ENCODE data around the gene ARHGEF10L. TPM values are rescaled to one million over a fixed set of nuclear protein-coding genes. Genes with fewer than 3 reads are reported as not detected.

The ARHGEF10L gene
- total RNA-seq, 1 donor from 2014 or later, result 24.0 TPM

GRCh38 chr1:17566892-17567291, 27.4 kb downstream of the ARHGEF10L start:
- DNase-seq (ENCODE audit: extremely low spot score, unreplicated experiment), result no peak
- no peaks in the 10 kb centered on the region for H3K27me3 Mint-ChIP-seq (ENCODE audit: unreplicated experiment)

GRCh38 chr1:17567582-17567981, 28.1 kb downstream of the ARHGEF10L start:
- Mint-ChIP-seq H3K9me3 (ENCODE audit: unreplicated experiment) (no peaks in the 10 kb centered on the region), H3K27ac (ENCODE audit: unreplicated experiment) (no peak overlapping the region), H3K4me1 (ENCODE audit: unreplicated experiment) (peaks cover 72% of the 10 kb centered on the region), H3K36me3 (ENCODE audit: unreplicated experiment) (no peaks in the 10 kb centered on the region), H3K4me3 (ENCODE audit: unreplicated experiment) (no peak overlapping the region), H3K27me3 (ENCODE audit: unreplicated experiment) (no peaks in the 10 kb centered on the region)
- no peak for TF ChIP-seq CTCF (IDR thresholded peaks at IDR 0.05)
- DNase-seq (ENCODE audit: extremely low spot score, unreplicated experiment), result no peak

More at GRCh38 chr1:17566892-17567291, 27.4 kb downstream of the ARHGEF10L start:
- no peak overlapping the region for H3K27ac Mint-ChIP-seq (ENCODE audit: unreplicated experiment)
- TF ChIP-seq CTCF (IDR thresholded peaks at IDR 0.05), result no peak
- peaks cover 75% of the 10 kb centered on the region for H3K4me1 Mint-ChIP-seq (ENCODE audit: unreplicated experiment)
- no peaks in the 10 kb centered on the region for H3K9me3 Mint-ChIP-seq (ENCODE audit: unreplicated experiment)
- H3K4me3 Mint-ChIP-seq (ENCODE audit: unreplicated experiment), result no peak overlapping the region
- H3K36me3 Mint-ChIP-seq (ENCODE audit: unreplicated experiment), result no peaks in the 10 kb centered on the region

GRCh38 chr1:17568014-17568900, 28.8 kb downstream of the ARHGEF10L start:
- DNase-seq (ENCODE audit: extremely low spot score, unreplicated experiment), result no peak
- no peaks in the 10 kb centered on the region for H3K9me3 Mint-ChIP-seq (ENCODE audit: unreplicated experiment)
- peak overlapping the region; percentile 97 for H3K27ac Mint-ChIP-seq (ENCODE audit: unreplicated experiment)
- TF ChIP-seq CTCF (IDR thresholded peaks at IDR 0.05), result no peak
- H3K4me3 Mint-ChIP-seq (ENCODE audit: unreplicated experiment), result no peak overlapping the region
- H3K4me1 Mint-ChIP-seq (ENCODE audit: unreplicated experiment), result peaks cover 70% of the 10 kb centered on the region
- H3K36me3 Mint-ChIP-seq (ENCODE audit: unreplicated experiment), result no peaks in the 10 kb centered on the region
- no peaks in the 10 kb centered on the region for H3K27me3 Mint-ChIP-seq (ENCODE audit: unreplicated experiment)

- no peaks in the 10 kb centered on the region for H3K36me3 Mint-ChIP-seq (ENCODE audit: unreplicated experiment)
- no peak for TF ChIP-seq CTCF (IDR thresholded peaks at IDR 0.05)
- H3K27me3 Mint-ChIP-seq (ENCODE audit: unreplicated experiment), result no peaks in the 10 kb centered on the region
- peak overlapping the region; percentile 97 for H3K27ac Mint-ChIP-seq (ENCODE audit: unreplicated experiment)
- no peak for DNase-seq (ENCODE audit: extremely low spot score, unreplicated experiment)
- no peaks in the 10 kb centered on the region for H3K9me3 Mint-ChIP-seq (ENCODE audit: unreplicated experiment)
- H3K4me3 Mint-ChIP-seq (ENCODE audit: unreplicated experiment), result peak overlapping the region; percentile 30
- H3K4me1 Mint-ChIP-seq (ENCODE audit: unreplicated experiment), result peaks cover 71% of the 10 kb centered on the region
Observed at GRCh38 chr1:17569200-17570139, 30.0 kb downstream of the ARHGEF10L start.

All from osteocyte (in vitro differentiated cells).